Osteoblast (primary cell): ENCODE data around the gene MGA. TPM values are rescaled to one million over a fixed set of nuclear protein-coding genes. Genes with fewer than 3 reads are reported as not detected.

Experiments used
- DNase-seq: peaks from one replicate; pipeline ENCODE4 v3.0.0; 2011; ENCODE audit warnings: low spot score, mixed read lengths; ENCODE audit not compliant: insufficient read length; ENCODE audit errors: missing footprints
- H2AFZ ChIP-seq: 2 replicates; pipeline ENCODE4 v1.6.0; 2011; ENCODE audit warnings: mild to moderate bottlenecking, low read length
- H3K27ac ChIP-seq: 2 replicates; pipeline ENCODE4 v1.5.1; 2011; ENCODE audit warnings: mild to moderate bottlenecking, low read depth, low read length, moderate library complexity
- H3K27me3 ChIP-seq: 2 replicates; pipeline ENCODE4 v1.6.0; 2012; ENCODE audit warnings: mild to moderate bottlenecking, control low read depth, inconsistent platforms, low read length, moderate library complexity; ENCODE audit not compliant: insufficient read depth
- H3K36me3 ChIP-seq: 2 replicates; pipeline ENCODE4 v1.5.1; 2011; ENCODE audit warnings: mild to moderate bottlenecking, low read length, control low read depth, moderate library complexity; ENCODE audit not compliant: insufficient read depth
- H3K4me1 ChIP-seq: 2 replicates; pipeline ENCODE4 v1.5.1; 2011; ENCODE audit warnings: mild to moderate bottlenecking, low read length, control low read depth, moderate library complexity; ENCODE audit not compliant: insufficient read depth
- H3K4me2 ChIP-seq: 2 replicates; pipeline ENCODE4 v1.6.0; 2011; ENCODE audit warnings: mild to moderate bottlenecking, low read length; ENCODE audit not compliant: insufficient read depth
- H3K4me3 ChIP-seq: fragments of 200-600 bp; sonication (generic); 3 replicates; pipeline ENCODE4 v1.5.1; 2012; ENCODE audit warnings: mild to moderate bottlenecking, low read length, inconsistent platforms; ENCODE audit not compliant: insufficient read depth
- H3K79me2 ChIP-seq: 2 replicates; pipeline ENCODE4 v1.6.0; 2012; ENCODE audit warnings: mild to moderate bottlenecking, low read length, control low read depth, inconsistent platforms; ENCODE audit not compliant: insufficient read depth
- H3K9me3 ChIP-seq: 2 replicates; pipeline ENCODE4 v1.5.1; 2011; ENCODE audit warnings: low read depth, low read length, control low read depth
- H4K20me1 ChIP-seq: 2 replicates; pipeline ENCODE4 v1.6.0; 2012; ENCODE audit warnings: mild to moderate bottlenecking, low read length, control low read depth; ENCODE audit not compliant: insufficient read depth
- total RNA-seq: library from RNA; depleted of rRNA; stranded (reverse); fragments of >200 nt; gene quantifications from 2 replicates; pipeline ENCODE4 v1.2.3, GENCODE V29; 2012
- TF ChIP-seq, protein P1 (sequence below): IDR thresholded peaks from 2 replicates; pipeline ENCODE4 v1.5.1; 2011; ENCODE audit warnings: mild to moderate bottlenecking, low read depth, low read length, moderate library complexity; ENCODE audit errors: extremely low read depth

Gene MGA
- total RNA-seq, 1 donor = 40.2 TPM

DNA sequence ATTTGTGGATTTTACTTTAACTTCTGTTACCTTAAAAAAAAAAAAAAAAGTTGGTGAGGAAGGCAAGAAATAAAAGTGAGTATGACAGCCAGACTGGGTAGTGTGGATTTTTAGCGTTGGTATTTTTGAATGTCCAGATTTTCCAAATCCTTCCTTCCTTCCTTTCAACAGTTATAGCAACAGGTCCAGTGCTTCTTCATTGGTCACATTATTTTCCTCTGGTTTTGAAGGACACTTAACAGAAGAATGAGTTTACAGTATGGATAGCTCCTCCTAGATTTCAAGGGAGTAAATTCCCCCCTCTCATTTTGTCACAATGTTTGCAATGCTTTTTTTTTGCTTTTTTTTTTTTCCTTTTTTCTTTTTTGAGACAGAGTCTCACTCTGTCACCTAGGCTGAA, 120.5 kb downstream of the MGA start:
- no peaks in the 10 kb centered on the region for H3K9me3 ChIP-seq
- TF ChIP-seq, protein P1, sequence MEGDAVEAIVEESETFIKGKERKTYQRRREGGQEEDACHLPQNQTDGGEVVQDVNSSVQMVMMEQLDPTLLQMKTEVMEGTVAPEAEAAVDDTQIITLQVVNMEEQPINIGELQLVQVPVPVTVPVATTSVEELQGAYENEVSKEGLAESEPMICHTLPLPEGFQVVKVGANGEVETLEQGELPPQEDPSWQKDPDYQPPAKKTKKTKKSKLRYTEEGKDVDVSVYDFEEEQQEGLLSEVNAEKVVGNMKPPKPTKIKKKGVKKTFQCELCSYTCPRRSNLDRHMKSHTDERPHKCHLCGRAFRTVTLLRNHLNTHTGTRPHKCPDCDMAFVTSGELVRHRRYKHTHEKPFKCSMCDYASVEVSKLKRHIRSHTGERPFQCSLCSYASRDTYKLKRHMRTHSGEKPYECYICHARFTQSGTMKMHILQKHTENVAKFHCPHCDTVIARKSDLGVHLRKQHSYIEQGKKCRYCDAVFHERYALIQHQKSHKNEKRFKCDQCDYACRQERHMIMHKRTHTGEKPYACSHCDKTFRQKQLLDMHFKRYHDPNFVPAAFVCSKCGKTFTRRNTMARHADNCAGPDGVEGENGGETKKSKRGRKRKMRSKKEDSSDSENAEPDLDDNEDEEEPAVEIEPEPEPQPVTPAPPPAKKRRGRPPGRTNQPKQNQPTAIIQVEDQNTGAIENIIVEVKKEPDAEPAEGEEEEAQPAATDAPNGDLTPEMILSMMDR = no peak
- H3K4me3 ChIP-seq = no peak overlapping the region
- H3K36me3 ChIP-seq = no peaks in the 10 kb centered on the region
- H2AFZ ChIP-seq = no peak overlapping the region
- H4K20me1 ChIP-seq = peaks cover 42% of the 10 kb centered on the region
- H3K27ac ChIP-seq = no peak overlapping the region
- H3K4me1 ChIP-seq = peaks cover 43% of the 10 kb centered on the region
- DNase-seq = no peak
- no peaks in the 10 kb centered on the region for H3K27me3 ChIP-seq
- no peak overlapping the region for H3K4me2 ChIP-seq
- peaks cover 83% of the 10 kb centered on the region for H3K79me2 ChIP-seq

DNA sequence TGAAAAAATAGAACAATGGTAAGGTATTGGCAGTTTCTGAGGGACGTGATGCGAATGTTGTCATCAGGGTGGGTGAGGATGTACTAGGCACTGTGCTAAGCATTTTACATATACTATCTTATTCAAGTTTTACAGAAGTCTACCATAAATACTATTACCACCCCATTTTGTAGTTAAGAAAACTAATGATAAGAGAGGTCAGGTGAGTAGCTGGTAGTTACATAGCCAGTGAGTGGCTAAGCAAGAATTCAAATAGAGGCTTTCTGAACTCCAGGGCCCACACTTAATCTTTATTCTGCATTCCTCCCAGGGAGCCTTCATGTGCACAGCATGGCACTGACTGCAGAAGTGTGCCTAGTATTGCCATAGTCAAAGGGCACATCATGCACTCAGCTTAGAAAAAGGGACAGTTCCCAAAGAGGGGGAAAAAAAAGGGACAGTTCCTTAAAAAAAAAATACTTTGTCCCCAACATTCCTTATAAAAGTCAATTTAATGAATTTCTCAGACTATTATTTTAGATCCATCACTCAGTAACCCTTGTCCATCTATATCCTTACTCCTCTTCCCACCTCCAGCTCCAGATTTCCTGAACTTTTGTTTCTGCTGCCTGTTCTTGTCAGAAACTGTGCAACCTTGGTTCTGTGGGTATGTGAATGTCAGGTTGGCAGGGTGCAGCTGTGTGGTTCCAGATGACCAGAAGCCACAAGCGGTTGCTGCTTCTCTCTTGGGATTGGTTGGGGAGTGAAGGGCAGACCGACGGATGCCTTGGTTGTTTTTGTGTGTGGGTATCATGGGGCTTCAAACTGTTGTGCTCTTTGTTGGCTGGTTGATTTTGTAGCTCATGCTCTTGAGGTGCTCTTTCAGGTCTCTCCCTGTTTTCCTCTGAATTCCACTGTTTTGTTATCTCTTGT, 122.4 kb downstream of the MGA start:
- H3K4me3 ChIP-seq = no peak overlapping the region
- H4K20me1 ChIP-seq = peaks cover 26% of the 10 kb centered on the region
- H3K9me3 ChIP-seq = no peaks in the 10 kb centered on the region
- TF ChIP-seq, protein P1 = no peak
- no peak overlapping the region for H2AFZ ChIP-seq
- DNase-seq = no peak
- peaks cover 24% of the 10 kb centered on the region for H3K4me1 ChIP-seq
- H3K79me2 ChIP-seq = peaks cover 73% of the 10 kb centered on the region
- H3K36me3 ChIP-seq = no peaks in the 10 kb centered on the region
- no peaks in the 10 kb centered on the region for H3K27me3 ChIP-seq
- H3K27ac ChIP-seq = no peak overlapping the region
- no peak overlapping the region for H3K4me2 ChIP-seq

DNA sequence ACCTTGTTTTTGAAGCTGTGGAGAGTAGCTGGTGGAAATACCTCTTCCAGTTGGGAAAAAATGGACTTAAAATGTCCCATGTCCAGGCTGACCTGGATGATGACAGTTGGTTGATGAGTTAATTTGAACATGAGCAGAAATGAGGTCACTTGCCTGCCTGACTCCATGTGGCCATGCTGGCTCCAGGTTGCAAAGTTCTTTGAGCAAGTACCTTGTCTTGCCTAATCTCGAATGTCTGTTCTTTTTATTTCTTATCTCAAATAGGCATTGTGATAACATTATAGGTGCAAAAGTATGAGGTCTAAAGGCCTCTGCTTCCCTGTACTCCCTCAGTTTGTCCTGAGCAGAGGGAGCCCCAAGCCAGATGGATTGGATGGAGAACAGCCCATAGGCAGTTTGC, 123.1 kb downstream of the MGA start:
- Histone ChIP-seq H2AFZ (no peak overlapping the region), H3K4me2 (no peak overlapping the region), H4K20me1 (peaks cover 26% of the 10 kb centered on the region), H3K79me2 (peaks cover 69% of the 10 kb centered on the region), H3K4me3 (no peak overlapping the region), H3K36me3 (no peaks in the 10 kb centered on the region), H3K9me3 (no peaks in the 10 kb centered on the region), H3K27me3 (no peaks in the 10 kb centered on the region), H3K4me1 (peaks cover 18% of the 10 kb centered on the region), H3K27ac (no peak overlapping the region)
- DNase-seq = no peak
- TF ChIP-seq, protein P1 = no peak

DNA sequence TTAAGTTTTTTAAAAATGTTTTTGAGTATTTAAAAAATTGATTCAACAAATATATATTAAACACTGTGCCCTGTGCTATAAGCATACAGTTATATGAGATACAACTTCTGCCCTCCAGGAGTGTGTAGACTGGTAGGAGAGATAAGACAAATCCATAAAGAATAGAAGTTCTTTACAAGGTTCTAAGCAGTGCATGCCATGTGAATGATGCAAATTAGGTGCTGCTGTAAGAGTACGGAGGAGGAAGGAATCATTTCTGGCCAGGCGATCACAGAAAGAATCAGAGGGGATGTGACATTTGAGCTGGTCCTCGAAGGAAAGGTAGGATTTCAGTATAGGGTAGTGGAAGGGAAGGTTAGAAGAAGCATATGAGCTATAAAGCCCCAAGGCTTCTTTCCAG, 128.1 kb downstream of the MGA start:
- Histone ChIP-seq H3K4me2 (no peak overlapping the region), H2AFZ (no peak overlapping the region), H3K27me3 (no peaks in the 10 kb centered on the region), H3K79me2 (peaks cover 69% of the 10 kb centered on the region), H3K4me3 (no peak overlapping the region), H3K27ac (no peak overlapping the region), H3K9me3 (no peaks in the 10 kb centered on the region), H3K36me3 (no peaks in the 10 kb centered on the region), H4K20me1 (peaks cover 14% of the 10 kb centered on the region), H3K4me1 (peaks cover 15% of the 10 kb centered on the region)
- TF ChIP-seq, protein P1 = no peak
- no peak for DNase-seq
